NCI-H345 treated with DMSO at 0.1 percent for 48 hours (cell line): ENCODE measurements around the gene UQCC5.

Experiments
- DNase-seq: peaks from one replicate; lab custom pipeline; 2025; ENCODE audit not compliant: unreplicated experiment; lab: John Stamatoyannopoulos, UW

UQCC5 gene, protein sequence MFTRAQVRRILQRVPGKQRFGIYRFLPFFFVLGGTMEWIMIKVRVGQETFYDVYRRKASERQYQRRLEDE

DNA sequence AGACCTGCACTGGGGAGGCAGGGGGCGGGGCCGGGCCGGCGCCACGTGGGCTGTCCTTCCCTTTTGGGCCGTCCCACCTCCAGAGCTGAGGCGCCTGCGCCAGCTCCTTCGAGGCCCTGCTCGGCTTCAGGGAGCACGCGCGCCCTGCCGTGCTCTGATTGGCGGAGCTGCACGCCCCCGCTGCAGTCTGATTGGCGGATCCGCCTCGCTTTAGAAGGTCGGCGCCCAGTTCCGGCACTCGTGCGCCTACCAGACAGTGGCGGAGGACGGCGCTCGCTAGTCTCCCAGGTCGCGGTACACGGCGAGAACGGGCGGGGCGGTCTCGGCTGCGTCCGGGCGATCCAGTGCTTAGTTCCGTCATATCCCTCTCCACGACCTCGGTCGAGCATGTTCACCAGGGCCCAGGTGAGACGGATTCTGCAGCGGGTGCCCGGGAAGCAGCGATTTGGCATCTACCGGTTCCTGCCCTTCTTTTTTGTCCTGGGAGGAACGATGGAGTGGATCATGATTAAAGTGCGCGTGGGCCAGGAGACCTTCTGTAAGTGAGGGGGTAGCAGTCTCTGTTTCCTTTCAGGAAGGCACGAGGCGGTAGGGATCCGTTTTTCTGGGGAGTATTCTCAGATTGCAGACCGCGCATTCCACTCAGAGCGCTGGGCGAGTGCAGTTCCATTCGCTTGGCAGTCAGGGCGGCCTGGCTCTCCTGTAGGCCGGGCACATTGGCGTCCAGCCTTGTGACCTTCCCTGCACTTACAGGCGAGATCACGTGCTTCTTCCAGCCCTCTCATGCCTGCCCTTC lies at the start of gene UQCC5:
UQCC5 (plus strand) TSS at position 237 of the 796 bp plus-strand sequence; CDS start at position 388, 151 bp downstream.
- peak; percentile 82 for DNase-seq

DNA sequence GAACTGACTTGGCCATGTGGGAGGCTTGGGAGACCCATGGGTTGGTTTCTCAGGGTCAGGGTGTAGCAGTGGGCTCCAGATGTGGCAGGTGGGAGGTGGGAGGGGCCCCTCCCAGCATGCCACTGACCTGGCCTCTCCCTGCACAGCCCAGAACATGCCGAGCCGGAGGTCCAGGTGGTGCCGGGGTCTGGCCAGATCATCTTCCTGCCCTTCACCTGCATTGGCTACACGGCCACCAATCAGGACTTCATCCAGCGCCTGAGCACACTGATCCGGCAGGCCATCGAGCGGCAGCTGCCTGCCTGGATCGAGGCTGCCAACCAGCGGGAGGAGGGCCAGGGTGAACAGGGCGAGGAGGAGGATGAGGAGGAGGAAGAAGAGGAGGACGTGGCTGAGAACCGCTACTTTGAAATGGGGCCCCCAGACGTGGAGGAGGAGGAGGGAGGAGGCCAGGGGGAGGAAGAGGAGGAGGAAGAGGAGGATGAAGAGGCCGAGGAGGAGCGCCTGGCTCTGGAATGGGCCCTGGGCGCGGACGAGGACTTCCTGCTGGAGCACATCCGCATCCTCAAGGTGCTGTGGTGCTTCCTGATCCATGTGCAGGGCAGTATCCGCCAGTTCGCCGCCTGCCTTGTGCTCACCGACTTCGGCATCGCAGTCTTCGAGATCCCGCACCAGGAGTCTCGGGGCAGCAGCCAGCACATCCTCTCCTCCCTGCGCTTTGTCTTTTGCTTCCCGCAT lies 49.2 kb upstream of the UQCC5 start:
- DNase-seq = no peak

DNA sequence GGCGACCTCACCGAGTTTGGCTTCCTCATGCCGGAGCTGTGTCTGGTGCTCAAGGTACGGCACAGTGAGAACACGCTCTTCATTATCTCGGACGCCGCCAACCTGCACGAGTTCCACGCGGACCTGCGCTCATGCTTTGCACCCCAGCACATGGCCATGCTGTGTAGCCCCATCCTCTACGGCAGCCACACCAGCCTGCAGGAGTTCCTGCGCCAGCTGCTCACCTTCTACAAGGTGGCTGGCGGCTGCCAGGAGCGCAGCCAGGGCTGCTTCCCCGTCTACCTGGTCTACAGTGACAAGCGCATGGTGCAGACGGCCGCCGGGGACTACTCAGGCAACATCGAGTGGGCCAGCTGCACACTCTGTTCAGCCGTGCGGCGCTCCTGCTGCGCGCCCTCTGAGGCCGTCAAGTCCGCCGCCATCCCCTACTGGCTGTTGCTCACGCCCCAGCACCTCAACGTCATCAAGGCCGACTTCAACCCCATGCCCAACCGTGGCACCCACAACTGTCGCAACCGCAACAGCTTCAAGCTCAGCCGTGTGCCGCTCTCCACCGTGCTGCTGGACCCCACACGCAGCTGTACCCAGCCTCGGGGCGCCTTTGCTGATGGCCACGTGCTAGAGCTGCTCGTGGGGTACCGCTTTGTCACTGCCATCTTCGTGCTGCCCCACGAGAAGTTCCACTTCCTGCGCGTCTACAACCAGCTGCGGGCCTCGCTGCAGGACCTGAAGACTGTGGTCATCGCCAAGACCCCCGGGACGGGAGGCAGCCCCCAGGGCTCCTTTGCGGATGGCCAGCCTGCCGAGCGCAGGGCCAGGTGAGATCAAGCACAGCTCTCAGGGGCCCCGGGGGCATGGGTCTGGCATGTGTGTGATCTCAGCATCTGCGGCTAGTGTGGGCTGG lies 48.4 kb upstream of the UQCC5 start:
- no peak for DNase-seq

DNA sequence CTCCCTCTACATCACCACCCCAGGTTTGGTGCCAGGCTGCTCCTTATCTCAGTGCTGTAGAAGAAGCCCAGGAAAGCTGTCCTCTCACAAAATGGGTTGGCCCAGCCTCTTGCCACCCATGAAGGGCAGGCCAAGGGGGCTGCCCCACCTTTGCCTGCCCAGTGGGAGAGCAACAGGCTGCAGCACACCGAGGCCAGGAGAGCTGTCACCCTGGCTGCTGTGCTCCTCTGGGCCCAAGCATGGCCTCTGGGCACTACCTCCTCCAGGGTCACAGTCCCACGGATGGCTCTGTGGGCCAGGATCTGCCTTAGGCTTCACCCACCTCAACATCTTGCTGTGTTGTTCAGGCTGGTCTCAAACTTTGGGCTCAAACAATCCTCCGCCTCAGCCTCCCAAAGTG lies 47.7 kb upstream of the UQCC5 start:
- no peak for DNase-seq

DNA sequence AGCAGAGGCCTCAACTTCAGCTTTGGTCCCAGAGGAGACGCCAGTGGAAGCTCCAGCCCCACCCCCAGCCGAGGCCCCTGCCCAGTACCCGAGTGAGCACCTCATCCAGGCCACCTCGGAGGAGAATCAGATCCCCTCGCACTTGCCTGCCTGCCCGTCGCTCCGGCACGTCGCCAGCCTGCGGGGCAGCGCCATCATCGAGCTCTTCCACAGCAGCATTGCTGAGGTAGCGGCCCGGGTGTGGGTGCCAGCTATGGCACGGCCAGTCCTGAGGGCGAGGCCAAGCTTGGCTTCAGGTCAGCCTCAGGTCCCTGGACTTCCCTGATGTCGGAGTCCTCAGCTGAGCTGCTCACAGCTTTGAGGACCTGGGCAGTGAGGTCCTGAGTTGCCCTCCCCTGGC lies 47.0 kb upstream of the UQCC5 start:
- DNase-seq = no peak

DNA sequence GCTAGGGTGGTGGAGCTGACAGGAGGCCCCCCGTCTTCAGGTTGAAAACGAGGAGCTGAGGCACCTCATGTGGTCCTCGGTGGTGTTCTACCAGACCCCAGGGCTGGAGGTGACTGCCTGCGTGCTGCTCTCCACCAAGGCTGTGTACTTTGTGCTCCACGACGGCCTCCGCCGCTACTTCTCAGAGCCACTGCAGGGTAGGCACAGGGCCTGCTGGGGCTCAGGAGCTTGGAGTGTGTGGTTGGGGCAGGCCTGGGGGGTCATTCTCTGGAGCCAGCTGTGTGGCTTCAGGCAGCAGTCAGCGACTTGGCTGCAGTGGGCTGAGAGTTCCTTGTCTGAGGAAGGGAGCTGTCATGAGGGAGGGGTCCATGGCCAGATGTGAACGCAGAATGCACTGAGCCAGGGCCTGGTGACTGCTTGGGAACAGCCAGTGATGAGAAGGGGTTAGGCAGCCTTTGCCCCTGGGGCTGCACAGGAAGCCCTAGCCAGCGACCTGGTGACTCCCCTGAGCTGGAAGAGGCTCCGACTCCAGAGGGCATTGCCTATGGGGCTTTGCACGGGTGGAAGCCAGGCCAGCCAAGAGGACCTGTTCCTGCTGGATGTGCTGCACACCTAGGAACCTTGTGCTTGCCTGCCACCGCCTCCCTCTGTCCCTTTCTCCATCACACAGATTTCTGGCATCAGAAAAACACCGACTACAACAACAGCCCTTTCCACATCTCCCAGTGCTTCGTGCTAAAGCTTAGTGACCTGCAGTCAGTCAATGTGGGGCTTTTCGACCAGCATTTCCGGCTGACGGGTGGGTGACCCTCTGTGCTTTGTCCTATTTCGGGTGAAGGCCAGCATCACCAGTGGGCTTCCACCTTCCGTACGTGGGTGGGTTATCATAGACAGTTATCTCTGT lies 46.1 kb upstream of the UQCC5 start:
- DNase-seq = no peak

DNA sequence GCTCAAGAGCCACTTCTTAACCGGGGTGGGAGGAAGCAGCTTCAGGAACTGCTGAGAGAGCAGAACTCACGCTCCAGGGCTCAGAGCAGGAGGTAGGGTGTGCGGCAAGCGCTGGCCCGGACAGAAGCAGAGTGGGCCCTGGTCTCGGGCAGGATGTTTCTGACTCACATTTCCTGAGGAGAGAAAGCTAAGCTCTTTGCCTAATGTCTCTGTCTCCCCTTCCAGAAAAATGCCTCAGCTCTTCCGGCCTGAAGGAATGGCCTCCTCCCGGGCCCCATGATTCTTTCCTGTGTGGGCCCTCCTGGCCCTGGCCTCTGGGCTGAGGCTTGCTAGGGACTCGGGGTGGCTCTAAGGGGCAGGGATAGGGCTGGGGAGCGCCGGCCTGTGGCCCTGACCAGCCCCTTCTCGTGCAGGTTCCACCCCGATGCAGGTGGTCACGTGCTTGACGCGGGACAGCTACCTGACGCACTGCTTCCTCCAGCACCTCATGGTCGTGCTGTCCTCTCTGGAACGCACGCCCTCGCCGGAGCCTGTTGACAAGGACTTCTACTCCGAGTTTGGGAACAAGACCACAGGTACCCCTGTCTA lies 45.4 kb upstream of the UQCC5 start:
- DNase-seq = no peak

DNA sequence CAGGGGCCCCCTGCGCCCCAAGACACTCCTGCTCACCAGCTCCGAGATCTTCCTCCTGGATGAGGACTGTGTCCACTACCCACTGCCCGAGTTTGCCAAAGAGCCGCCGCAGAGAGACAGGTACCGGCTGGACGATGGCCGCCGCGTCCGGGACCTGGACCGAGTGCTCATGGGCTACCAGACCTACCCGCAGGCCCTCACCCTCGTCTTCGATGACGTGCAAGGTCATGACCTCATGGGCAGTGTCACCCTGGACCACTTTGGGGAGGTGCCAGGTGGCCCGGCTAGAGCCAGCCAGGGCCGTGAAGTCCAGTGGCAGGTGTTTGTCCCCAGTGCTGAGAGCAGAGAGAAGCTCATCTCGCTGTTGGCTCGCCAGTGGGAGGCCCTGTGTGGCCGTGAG lies 44.3 kb upstream of the UQCC5 start:
- no peak for DNase-seq

DNA sequence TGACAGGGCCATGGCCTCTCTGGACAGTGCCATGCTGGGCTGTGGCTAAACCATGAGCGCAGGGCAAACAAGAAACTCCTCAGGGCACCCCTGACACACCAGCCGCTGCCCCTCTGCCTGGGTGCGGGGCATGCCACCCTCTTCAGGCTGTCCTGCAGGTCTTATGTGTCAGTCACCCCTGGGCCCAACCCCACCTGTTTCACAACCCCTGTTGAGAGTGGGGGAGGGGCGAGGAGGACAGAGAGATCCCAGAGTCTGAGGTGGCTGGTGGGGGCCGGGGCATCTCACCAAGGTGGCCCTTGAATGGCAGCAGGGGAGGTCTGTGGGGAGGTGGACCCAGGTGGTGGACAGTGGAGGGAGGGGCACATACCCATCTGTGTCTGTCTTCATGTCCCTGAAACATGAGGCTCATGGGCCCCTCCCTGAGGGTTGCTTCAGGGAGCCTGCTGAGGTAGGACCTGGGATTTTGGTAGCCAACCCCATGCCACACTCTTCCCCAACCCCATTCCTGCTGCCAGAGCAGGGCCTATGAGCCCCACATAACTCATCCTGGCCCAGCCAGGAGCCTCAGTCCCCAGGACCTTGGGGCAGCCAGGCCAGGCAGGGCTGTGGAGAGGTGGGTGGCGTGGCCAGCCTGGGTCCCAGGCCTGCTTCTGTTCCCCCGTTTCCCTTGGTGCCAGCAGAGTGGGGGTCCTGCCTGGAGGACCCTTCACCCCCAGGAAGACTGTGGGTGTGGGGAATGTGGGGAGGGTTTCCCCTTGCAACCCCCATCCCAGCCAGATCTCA lies 43.0 kb upstream of the UQCC5 start:
- DNase-seq = no peak

DNA sequence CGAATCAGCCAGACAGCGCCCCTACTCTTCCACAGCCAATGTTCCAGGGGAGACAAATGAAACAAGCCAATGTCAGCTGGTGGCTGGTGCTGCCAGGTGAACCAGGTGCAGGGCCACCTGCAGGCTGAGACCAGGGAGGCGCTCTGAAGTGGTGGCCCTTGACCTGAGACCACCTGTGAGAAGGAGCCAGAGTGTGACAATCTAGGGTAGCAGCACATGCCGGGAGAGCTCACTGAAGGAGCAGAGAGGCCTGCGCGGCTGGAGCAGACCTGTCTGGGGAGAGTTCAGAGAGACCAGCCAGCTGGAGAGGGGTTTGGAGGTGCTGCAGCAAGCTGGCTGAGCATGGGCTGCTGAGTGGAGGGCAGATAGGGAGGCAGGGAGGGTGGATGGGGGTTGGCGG lies 42.0 kb upstream of the UQCC5 start:
- no peak for DNase-seq

DNA sequence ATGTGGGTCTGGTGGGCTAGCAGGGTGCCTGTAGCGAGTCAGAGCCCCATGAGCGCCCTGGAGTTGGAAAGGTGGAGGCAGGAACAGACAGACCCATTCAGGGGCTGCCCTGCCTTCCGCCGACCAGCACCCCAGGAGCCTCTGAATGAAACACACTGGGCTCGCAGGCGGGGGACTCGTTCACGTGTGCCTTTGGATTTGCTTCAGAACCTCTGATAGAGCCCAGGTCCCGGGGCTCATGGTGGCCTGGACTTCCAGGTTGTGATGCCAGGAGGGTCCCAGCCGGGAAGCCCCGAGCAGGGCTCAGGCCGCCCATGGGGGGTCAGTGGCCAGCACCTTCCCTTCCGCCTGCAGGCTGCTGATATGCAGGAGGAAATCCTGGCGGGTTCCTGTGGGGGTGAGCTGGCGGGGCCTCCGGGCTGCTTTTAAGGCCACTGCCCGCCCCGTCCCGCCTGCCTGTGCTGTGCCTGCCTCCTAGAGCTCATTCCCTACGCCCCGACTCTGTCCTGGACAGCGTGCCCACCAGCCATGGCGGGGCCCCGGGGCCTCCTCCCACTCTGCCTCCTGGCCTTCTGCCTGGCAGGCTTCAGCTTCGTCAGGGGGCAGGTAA lies 41.4 kb upstream of the UQCC5 start, which contains the start of gene STAB1:
STAB1 (plus strand) TSS at position 453 of the 610 bp plus-strand sequence; CDS start at position 529, 76 bp downstream.
- no peak for DNase-seq

DNA sequence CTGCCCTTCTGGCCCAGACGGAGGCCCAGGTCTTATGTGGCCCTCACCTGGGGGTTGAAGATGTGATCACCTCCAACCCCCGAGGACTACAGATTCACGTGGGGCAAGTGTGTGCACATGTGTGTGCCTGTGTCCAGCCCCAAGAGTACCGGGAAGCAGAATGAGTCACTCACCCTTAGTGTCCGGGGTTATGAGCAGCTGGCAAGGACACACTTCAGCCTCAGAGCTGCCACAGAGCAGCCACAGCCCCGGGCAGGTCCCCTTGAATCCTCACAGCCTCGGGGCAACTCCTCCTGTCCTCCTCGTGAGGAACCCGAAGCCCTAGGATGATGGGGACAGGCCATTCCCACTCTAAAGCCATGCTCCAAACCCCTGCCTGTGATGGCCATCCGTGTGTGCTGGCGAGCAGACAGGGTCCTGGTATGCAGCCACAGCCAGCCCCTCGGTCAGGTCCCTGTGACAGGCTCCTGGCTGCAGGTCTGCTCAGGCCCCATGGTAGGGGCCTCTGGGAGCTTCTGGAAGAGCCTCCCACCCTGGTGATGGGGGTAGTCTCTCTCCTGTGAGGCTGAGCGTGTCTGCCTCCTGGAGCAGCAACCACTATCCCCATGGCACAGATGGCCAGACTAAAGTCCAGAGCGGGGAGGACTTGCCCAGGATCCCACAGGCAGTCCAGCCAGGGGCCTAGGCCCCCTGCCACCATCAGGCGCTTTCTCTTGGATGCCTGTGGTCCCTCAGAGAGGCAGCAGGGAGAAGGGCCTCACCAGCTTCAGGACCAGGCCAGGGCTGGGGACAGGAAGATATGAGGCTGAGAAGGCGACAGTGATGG lies 40.4 kb upstream of the UQCC5 start:
- no peak for DNase-seq

DNA sequence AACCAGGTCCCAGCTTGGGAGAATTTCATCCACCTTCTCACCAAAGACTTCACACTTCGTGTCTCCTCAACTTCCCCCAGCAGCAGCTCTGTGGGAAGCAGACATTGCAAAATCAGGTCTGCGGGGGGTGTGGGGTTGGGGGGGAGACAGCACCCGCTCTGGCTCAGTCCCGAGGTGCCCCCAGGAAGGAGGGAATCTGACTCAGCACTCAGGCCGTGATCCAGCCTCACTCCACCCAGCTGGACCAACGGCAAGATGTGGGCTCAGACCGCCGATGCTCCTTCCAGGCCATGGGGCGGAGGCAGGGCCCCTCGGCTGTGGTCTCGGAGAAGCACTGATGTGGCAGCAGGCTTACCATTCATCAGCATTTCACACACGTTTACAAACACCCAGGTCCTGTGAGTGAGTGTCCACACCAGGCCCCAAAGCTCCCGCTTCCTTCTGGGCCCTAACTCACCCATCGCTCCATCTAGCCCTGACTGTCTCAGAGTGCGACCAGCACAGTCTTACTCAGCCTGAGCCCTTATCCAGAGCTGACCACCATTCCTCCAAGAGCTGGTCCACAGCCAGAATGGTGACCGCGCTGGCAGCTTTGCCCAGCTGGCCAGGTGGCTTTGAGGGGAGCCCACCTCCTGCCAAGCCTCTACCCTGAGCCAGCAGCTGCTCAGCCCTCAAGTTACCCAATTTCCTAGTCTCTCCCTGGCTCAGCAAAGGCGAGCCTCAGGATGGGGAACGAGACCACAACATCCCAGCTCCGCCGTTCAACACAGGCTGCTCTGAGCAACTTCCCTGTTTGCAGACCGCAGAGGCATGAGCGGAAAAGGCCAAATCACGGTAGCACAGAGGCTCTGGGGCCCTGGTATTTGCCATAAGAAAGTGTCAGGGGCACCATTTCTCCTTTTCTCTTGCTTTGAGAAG lies 38.0 kb upstream of the UQCC5 start:
- no peak for DNase-seq

DNA sequence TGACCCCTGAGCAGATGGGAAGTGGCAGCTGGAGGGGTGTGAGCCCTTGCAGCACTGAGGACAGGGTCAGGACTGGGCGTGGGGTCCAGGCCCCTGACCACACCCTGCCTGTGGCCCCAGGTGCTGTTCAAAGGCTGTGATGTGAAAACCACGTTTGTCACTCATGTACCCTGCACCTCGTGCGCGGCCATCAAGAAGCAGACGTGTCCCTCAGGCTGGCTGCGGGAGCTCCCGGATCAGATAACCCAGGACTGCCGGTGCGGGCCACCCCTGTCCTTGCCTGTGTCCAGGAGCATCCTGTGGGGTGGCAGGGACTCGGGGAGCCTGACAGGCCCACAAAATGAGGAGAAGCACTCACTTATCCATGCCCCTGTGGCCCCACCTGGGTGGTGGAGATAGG lies 35.4 kb upstream of the UQCC5 start:
- no peak for DNase-seq

DNA sequence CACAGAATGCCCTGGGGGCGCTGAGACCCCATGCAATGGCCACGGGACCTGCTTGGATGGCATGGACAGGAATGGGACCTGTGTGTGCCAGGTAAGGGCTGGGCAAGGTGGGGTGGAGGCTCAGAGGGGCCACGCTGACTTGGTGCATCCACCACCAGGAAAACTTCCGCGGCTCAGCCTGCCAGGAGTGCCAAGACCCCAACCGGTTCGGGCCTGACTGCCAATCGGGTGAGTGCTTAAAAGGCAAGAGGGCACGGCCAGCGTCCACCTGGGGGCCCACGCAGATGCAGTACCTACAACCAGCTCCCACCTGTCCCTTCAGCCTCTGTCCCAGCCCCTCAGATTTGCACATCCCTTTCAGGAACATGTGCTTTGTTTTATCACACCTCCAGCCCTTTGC lies 34.4 kb upstream of the UQCC5 start:
- no peak for DNase-seq

DNA sequence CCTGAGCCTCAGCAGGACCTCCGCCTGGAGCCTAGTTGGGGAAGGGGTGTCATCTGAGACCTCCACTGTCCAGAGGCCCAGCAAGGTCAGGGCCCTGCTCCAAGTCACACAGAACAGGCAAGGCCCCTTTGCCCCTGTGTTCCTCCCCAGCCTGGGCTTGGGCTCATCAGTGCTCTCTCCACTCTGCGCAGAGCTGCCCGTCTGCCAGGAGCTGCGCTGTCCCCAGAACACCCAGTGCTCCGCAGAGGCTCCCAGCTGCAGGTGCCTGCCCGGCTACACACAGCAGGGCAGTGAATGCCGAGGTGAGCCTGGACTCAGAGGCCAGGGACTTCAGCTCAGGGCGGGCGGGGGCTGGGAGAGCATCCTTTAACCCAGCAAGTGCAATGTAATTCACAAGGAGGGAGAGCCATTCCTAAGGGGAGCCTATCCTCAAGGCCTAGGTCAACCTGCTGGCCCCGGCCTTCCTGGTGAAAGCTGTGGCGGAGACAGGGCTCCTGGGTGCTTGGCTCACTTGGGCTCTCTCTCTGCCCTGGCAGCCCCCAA lies 33.5 kb upstream of the UQCC5 start:
- DNase-seq = no peak
